B cell (primary cell): ENCODE data around the gene MAPK4. TPM values are rescaled to one million over a fixed set of nuclear protein-coding genes. Genes with fewer than 3 reads are reported as not detected.

Source experiments
- ATAC-seq: fragments of 200-7000 bp; cut with Tn5 transposase; one replicate; pipeline ENCODE4 v1.10.0; 2021; ENCODE audit warnings: low read depth, mild to moderate bottlenecking, moderate number of reproducible peaks, moderate library complexity
- CTCF ChIA-PET: fragments of 350-600 bp; sonication (Branson Sonifier 250); formaldehyde crosslinking; loops from one replicate; lab custom pipeline; 2021; ENCODE audit warnings: antibody characterized with exemption, inconsistent platforms; lab: Charles Lee
- POLR2A ChIA-PET: fragments of 350-600 bp; sonication (Branson Sonifier 250); formaldehyde crosslinking; loops from one replicate; lab custom pipeline; 2021; ENCODE audit warnings: antibody characterized with exemption; lab: Charles Lee
- DNase-seq: peaks from one replicate; pipeline ENCODE4 v3.0.0; 2013
- H2AFZ ChIP-seq: 2 replicates; pipeline ENCODE4 v1.6.1; 2012; ENCODE audit warnings: mild to moderate bottlenecking, low read depth, low read length; ENCODE audit not compliant: insufficient read depth, poor library complexity, severe bottlenecking
- H3K27ac ChIP-seq, 2 donors: 1 replicate in 1 of 2; 2 replicates in 1 of 2; pipeline ENCODE4 v1.5.1; 2012 to 2013; ENCODE audit warnings: low read length in 2 of 2, mild to moderate bottlenecking in 2 of 2, moderate library complexity in 1 of 2
- H3K27me3 ChIP-seq, 4 experiments: fragments of 200-600 bp in 1 of 4; sonication (generic) in 1 of 4; replicated peaks in 1 of 4; 1 replicate in 2 of 4; 2 replicates in 2 of 4; pipeline versions ENCODE4 v1.6.1 to v1.7.0; 2013 to 2016; ENCODE audit warnings: low read length in 3 of 4, mild to moderate bottlenecking in 2 of 4, mixed read lengths in 1 of 4, moderate library complexity in 1 of 4; ENCODE audit not compliant: insufficient read depth in 4 of 4, control insufficient read depth in 3 of 4; ENCODE audit errors: control extremely low read depth in 1 of 4
- H3K36me3 ChIP-seq, 2 experiments: replicated peaks in 1 of 2; 1 replicate in 1 of 2; 2 replicates in 1 of 2; pipeline versions ENCODE4 v1.6.1 to v1.7.1; 2013; ENCODE audit warnings: low read length in 1 of 2; ENCODE audit not compliant: insufficient read depth in 2 of 2, control insufficient read depth in 1 of 2; ENCODE audit errors: control extremely low read depth in 1 of 2, extremely low read depth in 1 of 2
- H3K4me1 ChIP-seq, 2 donors: fragments of 200-600 bp in 1 of 2; sonication (generic) in 1 of 2; 1 replicate in 1 of 2; 2 replicates in 1 of 2; pipeline versions ENCODE4 v1.5.1 to v1.6.1; 2013 to 2017; ENCODE audit warnings: low read length in 2 of 2; ENCODE audit not compliant: control insufficient read depth in 2 of 2, insufficient read depth in 2 of 2
- H3K4me2 ChIP-seq: replicated peaks from 2 replicates; pipeline ENCODE3; 2012; ENCODE audit warnings: mild to moderate bottlenecking, low read depth, low read length; ENCODE audit not compliant: poor library complexity, severe bottlenecking
- H3K4me3 ChIP-seq, 5 experiments: fragments of 200-600 bp in 1 of 5; sonication (generic) in 1 of 5; 1 replicate in 3 of 5; 2 replicates in 2 of 5; pipeline versions ENCODE4 v1.5.1 to v1.7.0; 2011 to 2016; ENCODE audit warnings: low read length in 4 of 5, mild to moderate bottlenecking in 4 of 5, low read depth in 2 of 5, control low read depth in 1 of 5, moderate library complexity in 1 of 5; ENCODE audit not compliant: insufficient read depth in 1 of 5; ENCODE audit errors: control extremely low read depth in 1 of 5, extremely low read depth in 1 of 5
- H3K79me2 ChIP-seq: fragments of 200-600 bp; sonication (generic); one replicate; pipeline ENCODE4 v1.6.0; 2016; ENCODE audit warnings: low read length; ENCODE audit not compliant: control insufficient read depth, insufficient read depth
- H3K9ac ChIP-seq: fragments of 200-600 bp; sonication (generic); 2 replicates; pipeline ENCODE4 v1.6.1; 2017; ENCODE audit warnings: mild to moderate bottlenecking, low read length, moderate library complexity
- H3K9me3 ChIP-seq, 3 donors: one replicate each; pipeline versions ENCODE4 v1.6.1 to v1.7.1; 2013; ENCODE audit warnings: low read length in 2 of 3; ENCODE audit not compliant: control insufficient read depth in 2 of 3, insufficient read depth in 1 of 3; ENCODE audit errors: control extremely low read depth in 1 of 3
- H4K20me1 ChIP-seq: 2 replicates; pipeline ENCODE4 v1.6.0; 2012; ENCODE audit warnings: mild to moderate bottlenecking, low read length; ENCODE audit not compliant: insufficient read depth, control insufficient read depth, poor library complexity, severe bottlenecking
- H3K27ac Mint-ChIP-seq: one replicate; pipeline ENCODE4 v1.8.0; 2021; ENCODE audit warnings: mixed read lengths
- H3K27me3 Mint-ChIP-seq: one replicate; pipeline ENCODE4 v1.8.0; 2021; ENCODE audit warnings: mixed read lengths
- H3K4me1 Mint-ChIP-seq: one replicate; pipeline ENCODE4 v1.8.0; 2021; ENCODE audit warnings: mixed read lengths
- H3K4me3 Mint-ChIP-seq: one replicate; pipeline ENCODE4 v1.8.0; 2021; ENCODE audit warnings: mixed read lengths
- H3K9me3 Mint-ChIP-seq: one replicate; pipeline ENCODE4 v1.8.0; 2022; ENCODE audit warnings: mixed read lengths; ENCODE audit not compliant: insufficient read depth
- EZH2 ChIP-seq: IDR thresholded peaks from 2 replicates; pipeline ENCODE4 v1.6.1; 2012; ENCODE audit warnings: borderline replicate concordance, low read depth, mild to moderate bottlenecking, moderate library complexity, low read length; ENCODE audit not compliant: insufficient read depth, poor library complexity, severe bottlenecking
- WGBS: methylation state at CpG from one replicate; pipeline ENCODE4 v1.1.5; 2013; ENCODE audit warnings: missing lambda C conversion rate; ENCODE audit not compliant: insufficient coverage; 5-methylcytosine and 5-hydroxymethylcytosine counted together
- intact Hi-C: fragments of 100-400 bp; cut with micrococcal nuclease; formaldehyde crosslinking; loops from one replicate; pipeline ENCODE4 v1.10.0; 2022
- polyA plus RNA-seq: library from polyadenylated mRNA; depleted of rRNA; stranded (reverse); fragments of >200 nt; gene quantifications from 2 replicates; pipeline ENCODE4 v1.2.3, GENCODE V29; 2012
- total RNA-seq, 2 donors: library from RNA; stranded (reverse); fragments of 120-200 nt in 1 of 2; gene quantifications; 1 replicate in 1 of 2; 2 replicates in 1 of 2; pipeline versions ENCODE4 v1.2.3 to v1.2.4, GENCODE V29; 2013 to 2022
- TF ChIP-seq, protein P1 (sequence below): fragments of 200-600 bp; IDR thresholded peaks from one replicate; pipeline ENCODE4 v1.8.0; 2022; ENCODE audit warnings: antibody characterized with exemption, mild to moderate bottlenecking

Gene MAPK4
- total and polyA plus RNA-seq, 2 donors (not counting 1 experiment from before 2014, with no cell fraction given) = not detected

- Histone ChIP-seq H3K9ac (no peak overlapping the region), H3K4me2 (no peak overlapping the region), H3K27ac (no peak overlapping the region), H3K36me3 (no peaks in the 10 kb centered on the region), H3K9me3 (no peaks in the 10 kb centered on the region), H3K4me1 (no peaks in the 10 kb centered on the region), H3K27me3 (peaks cover 0 to under 1% (median 0%) of the 10 kb centered on the region in 4 experiments), H3K4me3 (no peak overlapping the region), H3K79me2 (no peaks in the 10 kb centered on the region), H2AFZ (no peak overlapping the region), H4K20me1 (no peaks in the 10 kb centered on the region)
- no peak overlapping the region for H3K27ac Mint-ChIP-seq
- no peaks in the 10 kb centered on the region for H3K9me3 Mint-ChIP-seq
- TF ChIP-seq, protein P1, sequence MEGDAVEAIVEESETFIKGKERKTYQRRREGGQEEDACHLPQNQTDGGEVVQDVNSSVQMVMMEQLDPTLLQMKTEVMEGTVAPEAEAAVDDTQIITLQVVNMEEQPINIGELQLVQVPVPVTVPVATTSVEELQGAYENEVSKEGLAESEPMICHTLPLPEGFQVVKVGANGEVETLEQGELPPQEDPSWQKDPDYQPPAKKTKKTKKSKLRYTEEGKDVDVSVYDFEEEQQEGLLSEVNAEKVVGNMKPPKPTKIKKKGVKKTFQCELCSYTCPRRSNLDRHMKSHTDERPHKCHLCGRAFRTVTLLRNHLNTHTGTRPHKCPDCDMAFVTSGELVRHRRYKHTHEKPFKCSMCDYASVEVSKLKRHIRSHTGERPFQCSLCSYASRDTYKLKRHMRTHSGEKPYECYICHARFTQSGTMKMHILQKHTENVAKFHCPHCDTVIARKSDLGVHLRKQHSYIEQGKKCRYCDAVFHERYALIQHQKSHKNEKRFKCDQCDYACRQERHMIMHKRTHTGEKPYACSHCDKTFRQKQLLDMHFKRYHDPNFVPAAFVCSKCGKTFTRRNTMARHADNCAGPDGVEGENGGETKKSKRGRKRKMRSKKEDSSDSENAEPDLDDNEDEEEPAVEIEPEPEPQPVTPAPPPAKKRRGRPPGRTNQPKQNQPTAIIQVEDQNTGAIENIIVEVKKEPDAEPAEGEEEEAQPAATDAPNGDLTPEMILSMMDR = no peak
- no peak for TF ChIP-seq EZH2
- intact Hi-C loops = no loop called here
- ATAC-seq (no peak), DNase-seq (no peak)
- CTCF ChIA-PET = no interaction called here
- WGBS = 100% methylated on average over 2 of the region's 4 CpGs
- POLR2A ChIA-PET = no interaction called here
- peaks cover 25% of the 10 kb centered on the region for H3K27me3 Mint-ChIP-seq
- no peaks in the 10 kb centered on the region for H3K4me1 Mint-ChIP-seq
- no peak overlapping the region for H3K4me3 Mint-ChIP-seq
Observed at GRCh38 chr18:50518787-50519546, 40.9 kb upstream of the MAPK4 start.

- WGBS = 93% methylated on average over 6 of the region's 6 CpGs
- intact Hi-C loops = no loop called here
- H3K4me3 ChIP-seq = no peak overlapping the region
- Mint-ChIP-seq H3K27ac (no peak overlapping the region), H3K4me3 (no peak overlapping the region), H3K9me3 (peaks cover 2% of the 10 kb centered on the region), H3K27me3 (peaks cover 42% of the 10 kb centered on the region), H3K4me1 (no peaks in the 10 kb centered on the region)
- H3K27me3 ChIP-seq = peaks cover 0 to 4% (median 0%) of the 10 kb centered on the region in 4 experiments
- POLR2A ChIA-PET = no interaction called here
- H3K79me2 ChIP-seq = no peaks in the 10 kb centered on the region
- no peak overlapping the region for H2AFZ ChIP-seq
- no peak for TF ChIP-seq EZH2
- TF ChIP-seq, protein P1 = no peak
- H3K9ac ChIP-seq = no peak overlapping the region
- DNase-seq (no peak), ATAC-seq (no peak)
- CTCF ChIA-PET = no interaction called here
- no peaks in the 10 kb centered on the region for H3K4me1 ChIP-seq
- no peak overlapping the region for H3K27ac ChIP-seq
- no peaks in the 10 kb centered on the region for H3K36me3 ChIP-seq
- no peaks in the 10 kb centered on the region for H4K20me1 ChIP-seq
- H3K9me3 ChIP-seq = no peaks in the 10 kb centered on the region
- H3K4me2 ChIP-seq = no peak overlapping the region
Observed at GRCh38 chr18:50523165-50523564, 36.7 kb upstream of the MAPK4 start.
